GM12865 (cell line): Measurements from ENCODE around the gene PSPN.
A peak's percentile ranks its signal among the peaks of the same experiment; 100 is the strongest.

ENCODE experiments used
- DNase-seq: peaks from one replicate; pipeline ENCODE4 v3.0.0; 2010; ENCODE audit warnings: low read depth
- H3K4me3 ChIP-seq: 2 replicates; pipeline ENCODE4 v1.5.1; 2011; ENCODE audit warnings: mild to moderate bottlenecking, low read depth, low read length, control low read depth
- CTCF ChIP-seq: IDR thresholded peaks from 2 replicates; pipeline ENCODE4 v1.5.1; 2011; ENCODE audit warnings: low read length, control low read depth, low read depth, inconsistent platforms; ENCODE audit not compliant: insufficient read depth; ENCODE audit errors: missing control alignments

Gene PSPN

GRCh38 chr19:6392221-6393073, 16.7 kb upstream of the PSPN start:
- DNase-seq = no peak
- H3K4me3 ChIP-seq = peak overlapping the region; percentile 77
- no peak for TF ChIP-seq CTCF

GRCh38 chr19:6387372-6387771, 11.6 kb upstream of the PSPN start:
- TF ChIP-seq CTCF = no peak
- no peak for DNase-seq
- H3K4me3 ChIP-seq = no peak overlapping the region

- TF ChIP-seq CTCF = no peak
- no peak for DNase-seq
- H3K4me3 ChIP-seq = no peak overlapping the region
Observed at GRCh38 chr19:6384381-6384780, 8.6 kb upstream of the PSPN start.

GRCh38 chr19:6383188-6383587, 7.5 kb upstream of the PSPN start:
- no peak for TF ChIP-seq CTCF

GRCh38 chr19:6381030-6381750, 5.5 kb upstream of the PSPN start:
- H3K4me3 ChIP-seq = no peak overlapping the region
- TF ChIP-seq CTCF = no peak
- DNase-seq = no peak

More at GRCh38 chr19:6383188-6383587, 7.5 kb upstream of the PSPN start:
- DNase-seq = no peak
- no peak overlapping the region for H3K4me3 ChIP-seq

- H3K4me3 ChIP-seq = no peak overlapping the region
- no peak for DNase-seq
- TF ChIP-seq CTCF = no peak
Observed at GRCh38 chr19:6379744-6380143, 4.0 kb upstream of the PSPN start.

GRCh38 chr19:6378486-6378885, 2.8 kb upstream of the PSPN start:
- TF ChIP-seq CTCF = no peak
- no peak for DNase-seq
- no peak overlapping the region for H3K4me3 ChIP-seq
